GM06990 (cell line): ENCODE results near the gene SLF1.

Experiments
- DNase-seq: peaks from one replicate; pipeline ENCODE4 v3.0.0-alpha.2; 2011; ENCODE audit not compliant: insufficient read length; ENCODE audit errors: extremely low read depth
- H3K27me3 ChIP-seq: replicated peaks from 2 replicates; pipeline ENCODE4 v1.6.0; 2011; ENCODE audit warnings: low read length; ENCODE audit not compliant: control insufficient read depth, insufficient read depth
- H3K36me3 ChIP-seq: 2 replicates; pipeline ENCODE4 v1.5.1; 2011; ENCODE audit warnings: low read length; ENCODE audit not compliant: control insufficient read depth, insufficient read depth
- H3K4me3 ChIP-seq: replicated peaks from 2 replicates; pipeline ENCODE4 v1.5.1; 2011; ENCODE audit warnings: low read depth, mild to moderate bottlenecking, control low read depth, low read length
- CTCF ChIP-seq: IDR thresholded peaks from 2 replicates; pipeline ENCODE4 v1.5.1; 2011; ENCODE audit warnings: low read length, control low read depth, mild to moderate bottlenecking, inconsistent platforms; ENCODE audit not compliant: insufficient read depth, poor library complexity, severe bottlenecking

Gene SLF1

DNA sequence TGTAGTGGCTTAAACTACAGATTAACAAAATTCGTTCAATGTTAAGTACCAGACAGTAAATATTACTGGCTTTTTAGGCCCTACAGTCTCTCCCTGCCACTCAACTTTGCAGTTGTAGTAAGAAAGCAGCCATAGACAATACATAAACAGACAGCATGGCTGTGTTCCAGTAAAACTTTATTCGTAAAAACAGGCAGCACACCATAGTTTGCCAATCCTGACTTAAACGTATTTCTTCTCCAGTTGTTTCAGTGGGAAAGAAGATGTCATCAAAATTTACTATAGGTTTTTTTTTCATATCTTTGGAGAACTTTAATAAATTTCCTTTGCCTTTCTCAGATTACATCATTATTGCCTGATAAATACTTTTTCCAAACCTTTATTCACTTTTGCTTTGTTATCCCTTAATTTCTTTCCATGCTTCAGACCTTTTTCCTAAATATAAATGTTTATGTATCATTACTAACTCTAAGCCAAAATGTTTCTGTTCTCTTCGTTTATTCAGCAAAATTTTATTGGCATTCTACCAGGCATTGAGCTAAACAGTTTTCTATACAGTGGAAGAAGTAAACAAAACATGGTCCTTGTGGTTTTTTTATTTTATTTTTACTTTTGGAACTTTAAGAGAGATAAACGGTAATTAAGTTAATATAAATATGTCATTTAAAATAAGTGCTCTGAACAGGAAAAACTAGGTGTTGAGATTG, 64.5 kb downstream of the SLF1 start:
- no peaks in the 10 kb centered on the region for H3K27me3 ChIP-seq
- no peak for DNase-seq
- H3K36me3 ChIP-seq = peaks cover 3% of the 10 kb centered on the region; the same call in 1 of the 2 replicates
- no peak for TF ChIP-seq CTCF
- no peak overlapping the region for H3K4me3 ChIP-seq

- H3K4me3 ChIP-seq = no peak overlapping the region
- TF ChIP-seq CTCF = no peak
- peaks cover 4% of the 10 kb centered on the region; the same call in 1 of the 2 replicates for H3K36me3 ChIP-seq
- no peak for DNase-seq
- H3K27me3 ChIP-seq = no peaks in the 10 kb centered on the region
Measured at GRCh38 chr5:94689908-94690307, 71.4 kb downstream of the SLF1 start.

GRCh38 chr5:94690778-94691177, 72.3 kb downstream of the SLF1 start:
- Histone ChIP-seq H3K27me3 (no peaks in the 10 kb centered on the region), H3K4me3 (no peak overlapping the region), H3K36me3 (peaks cover 4% of the 10 kb centered on the region; the same call in 1 of the 2 replicates)
- no peak for TF ChIP-seq CTCF
- no peak for DNase-seq

DNA sequence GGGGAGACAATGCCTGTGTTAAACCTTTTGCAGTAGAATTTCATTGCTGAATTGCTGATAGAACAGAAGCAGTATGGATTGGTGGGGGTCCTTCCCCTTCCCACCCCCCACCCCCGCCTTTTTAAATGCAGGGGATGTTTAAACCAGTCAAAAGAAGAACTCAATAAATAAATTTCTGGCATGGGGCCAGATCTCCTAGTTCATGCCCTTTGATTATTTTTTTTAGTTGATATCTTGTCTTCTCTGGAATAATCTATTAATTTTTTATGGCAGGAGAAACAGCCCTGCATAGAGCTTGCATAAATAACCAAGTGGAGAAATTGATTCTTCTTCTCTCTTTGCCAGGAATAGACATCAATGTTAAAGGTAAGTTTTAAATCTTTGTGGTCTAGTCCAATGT, 72.8 kb downstream of the SLF1 start:
- Histone ChIP-seq H3K36me3 (peaks cover 4% of the 10 kb centered on the region; the same call in 1 of the 2 replicates), H3K4me3 (no peak overlapping the region), H3K27me3 (no peaks in the 10 kb centered on the region)
- no peak for TF ChIP-seq CTCF
- DNase-seq = no peak

DNA sequence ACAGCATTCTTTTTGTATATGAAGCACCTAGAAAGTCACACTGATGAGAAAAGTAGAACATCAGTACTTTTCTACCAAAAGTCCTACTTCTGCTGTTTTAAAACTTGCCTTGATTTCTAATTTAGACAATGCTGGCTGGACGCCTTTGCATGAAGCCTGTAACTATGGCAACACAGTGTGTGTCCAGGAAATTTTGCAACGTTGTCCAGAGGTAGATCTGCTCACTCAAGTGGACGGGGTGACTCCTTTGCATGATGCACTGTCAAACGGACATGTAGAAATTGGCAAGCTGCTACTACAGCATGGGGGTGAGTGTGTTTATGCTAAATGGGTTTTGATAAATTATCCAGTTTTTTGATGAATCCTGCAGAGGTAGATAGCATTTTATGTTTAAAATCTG, 73.5 kb downstream of the SLF1 start:
- DNase-seq = no peak
- Histone ChIP-seq H3K27me3 (no peaks in the 10 kb centered on the region), H3K4me3 (no peak overlapping the region), H3K36me3 (peaks cover 4% of the 10 kb centered on the region; the same call in 1 of the 2 replicates)
- TF ChIP-seq CTCF = no peak
